Hepatocyte (in vitro differentiated cells): ENCODE measurements around the gene NTSR1. TPM values are rescaled to one million over a fixed set of nuclear protein-coding genes. Genes with fewer than 3 reads are reported as not detected.

Experiments
- DNase-seq: peaks from one replicate; pipeline ENCODE4 v3.0.0-alpha.2; 2016; ENCODE audit warnings: low spot score
- H2AFZ ChIP-seq: fragments of 200-600 bp; sonication (generic); 2 replicates; pipeline ENCODE4 v1.6.0; 2016; ENCODE audit warnings: antibody characterized with exemption, mild to moderate bottlenecking
- H3K27ac ChIP-seq: fragments of 200-600 bp; sonication (generic); 2 replicates; pipeline ENCODE4 v1.5.1; 2016; ENCODE audit warnings: mild to moderate bottlenecking
- H3K27me3 ChIP-seq: fragments of 200-600 bp; sonication (generic); 2 replicates; pipeline ENCODE4 v1.6.1; 2016
- H3K36me3 ChIP-seq: fragments of 200-600 bp; sonication (generic); replicated peaks from 2 replicates; pipeline ENCODE4 v1.5.1; 2016; ENCODE audit warnings: low read depth; ENCODE audit not compliant: insufficient read depth
- H3K4me1 ChIP-seq: fragments of 200-600 bp; sonication (generic); 2 replicates; pipeline ENCODE4 v1.5.1; 2016; ENCODE audit warnings: mild to moderate bottlenecking, moderate library complexity; ENCODE audit not compliant: insufficient read depth
- H3K4me2 ChIP-seq: fragments of 200-600 bp; sonication (generic); 2 replicates; pipeline ENCODE4 v1.6.0; 2016
- H3K4me3 ChIP-seq: fragments of 200-600 bp; sonication (generic); 2 replicates; pipeline ENCODE4 v1.5.1; 2016; ENCODE audit warnings: mild to moderate bottlenecking
- H3K79me2 ChIP-seq: fragments of 200-600 bp; sonication (generic); 2 replicates; pipeline ENCODE4 v1.6.0; 2017; ENCODE audit warnings: mild to moderate bottlenecking
- H3K9me2 ChIP-seq: fragments of 200-600 bp; sonication (generic); replicated peaks from 2 replicates; pipeline ENCODE4 v1.6.0; 2017; ENCODE audit warnings: mild to moderate bottlenecking; ENCODE audit not compliant: insufficient read depth
- H3K9me3 ChIP-seq: fragments of 200-600 bp; sonication (generic); 2 replicates; pipeline ENCODE4 v1.5.1; 2016; ENCODE audit warnings: low read depth, mild to moderate bottlenecking
- H4K20me1 ChIP-seq: fragments of 200-600 bp; sonication (generic); 2 replicates; pipeline ENCODE4 v1.6.0; 2016; ENCODE audit warnings: mild to moderate bottlenecking; ENCODE audit not compliant: insufficient read depth, poor library complexity, severe bottlenecking
- CTCF ChIP-seq: fragments of 200-600 bp; sonication (generic); IDR thresholded peaks from 2 replicates; pipeline ENCODE4 v1.5.1; 2016; ENCODE audit warnings: antibody characterized with exemption, mild to moderate bottlenecking; ENCODE audit not compliant: poor library complexity
- EZH2 ChIP-seq: fragments of 200-600 bp; sonication (generic); IDR thresholded peaks from 2 replicates; pipeline ENCODE4 v1.6.1; 2016; ENCODE audit warnings: antibody characterized with exemption, mild to moderate bottlenecking, borderline replicate concordance
- EZH2phosphoT487 ChIP-seq: fragments of 200-600 bp; sonication (generic); IDR thresholded peaks from one replicate; pipeline ENCODE4 v1.6.1; 2018; ENCODE audit warnings: antibody characterized with exemption, mild to moderate bottlenecking, low read depth, moderate library complexity; ENCODE audit not compliant: unreplicated experiment, severe bottlenecking
- WGBS: methylation state at CpG from one replicate; pipeline ENCODE4 v1.1.6; 2016; ENCODE audit warnings: low lambda C conversion rate; ENCODE audit errors: missing lambda C conversion rate; 5-methylcytosine and 5-hydroxymethylcytosine counted together
- polyA plus RNA-seq: library from polyadenylated mRNA; unstranded; fragments of >200 nt; fragmentation: Nextera tagmentation; extraction: Ambion mirVana; gene quantifications from 2 replicates; pipeline ENCODE4 v1.2.1, GENCODE V29; 2016
- total RNA-seq: library from RNA; depleted of rRNA; stranded (reverse); fragments of >200 nt; gene quantifications from 2 replicates; pipeline ENCODE4 v1.2.3, GENCODE V29; 2014

The NTSR1 gene
- total and polyA plus RNA-seq, 2 experiments from 2014 or later, result 0.37 TPM; not detected in 1

- Histone ChIP-seq H3K4me3 (no peak overlapping the region), H3K9me2 (no peaks in the 10 kb centered on the region), H2AFZ (no peak overlapping the region), H4K20me1 (no peaks in the 10 kb centered on the region), H3K79me2 (no peaks in the 10 kb centered on the region), H3K27ac (no peak overlapping the region), H3K27me3 (no peaks in the 10 kb centered on the region), H3K9me3 (no peaks in the 10 kb centered on the region), H3K4me1 (no peaks in the 10 kb centered on the region), H3K36me3 (no peaks in the 10 kb centered on the region), H3K4me2 (no peak overlapping the region)
- TF ChIP-seq EZH2, result no peak
- no peak for TF ChIP-seq EZH2phosphoT487
- no peak for TF ChIP-seq CTCF
- WGBS, result 90% methylated on average over 18 of the region's 20 CpGs
- no peak for DNase-seq
Measured at GRCh38 chr20:62737271-62737811, 28.7 kb downstream of the NTSR1 start.

GRCh38 chr20:62738025-62738881, 29.6 kb downstream of the NTSR1 start:
- TF ChIP-seq EZH2, result no peak
- TF ChIP-seq EZH2phosphoT487, result no peak
- TF ChIP-seq CTCF, result no peak
- 90% methylated on average over 29 of the region's 29 CpGs for WGBS
- no peaks in the 10 kb centered on the region for H3K27me3 ChIP-seq
- no peaks in the 10 kb centered on the region for H3K9me3 ChIP-seq
- no peak for DNase-seq
- no peak overlapping the region for H3K27ac ChIP-seq
- H3K36me3 ChIP-seq, result no peaks in the 10 kb centered on the region
- H3K4me1 ChIP-seq, result no peaks in the 10 kb centered on the region
- no peak overlapping the region for H2AFZ ChIP-seq
- no peaks in the 10 kb centered on the region for H3K79me2 ChIP-seq
- H4K20me1 ChIP-seq, result no peaks in the 10 kb centered on the region
- H3K4me3 ChIP-seq, result no peak overlapping the region
- no peak overlapping the region for H3K4me2 ChIP-seq
- H3K9me2 ChIP-seq, result no peaks in the 10 kb centered on the region

- H4K20me1 ChIP-seq, result no peaks in the 10 kb centered on the region
- no peaks in the 10 kb centered on the region for H3K4me1 ChIP-seq
- no peak for DNase-seq
- H3K9me2 ChIP-seq, result no peaks in the 10 kb centered on the region
- H3K27me3 ChIP-seq, result no peaks in the 10 kb centered on the region
- H3K9me3 ChIP-seq, result no peaks in the 10 kb centered on the region
- H3K4me2 ChIP-seq, result no peak overlapping the region
- no peak overlapping the region for H3K27ac ChIP-seq
- no peaks in the 10 kb centered on the region for H3K36me3 ChIP-seq
- TF ChIP-seq EZH2 (no peak), CTCF (no peak), EZH2phosphoT487 (no peak)
- H2AFZ ChIP-seq, result no peak overlapping the region
- H3K4me3 ChIP-seq, result no peak overlapping the region
- WGBS, result 89% methylated on average over 12 of the region's 12 CpGs
- H3K79me2 ChIP-seq, result no peaks in the 10 kb centered on the region
Measured at GRCh38 chr20:62739067-62739466, 30.4 kb downstream of the NTSR1 start.
